Thyroid gland (tissue), 4 donors: Measurements from ENCODE around the gene TPK1. TPM values are rescaled to one million over a fixed set of nuclear protein-coding genes. Genes with fewer than 3 reads are reported as not detected.

Source experiments
- DNase-seq, 2 donors: peaks; one replicate each; pipeline ENCODE4 v3.0.0-alpha.2; 2019
- H3K27ac ChIP-seq, 3 donors: fragments of 200-600 bp; sonication (generic); 1 replicate in 2 of 3; 2 replicates in 1 of 3; pipeline ENCODE4 v1.5.1; 2016 to 2019; ENCODE audit warnings: mild to moderate bottlenecking in 1 of 3, moderate library complexity in 1 of 3
- H3K27me3 ChIP-seq: fragments of 200-600 bp; sonication (generic); one replicate; pipeline ENCODE4 v1.5.1; 2019
- H3K36me3 ChIP-seq, 2 donors: fragments of 200-600 bp; sonication (generic); one replicate each; pipeline ENCODE4 v1.5.1; 2016 to 2019
- H3K4me1 ChIP-seq, 2 donors: fragments of 200-600 bp; sonication (generic); one replicate each; pipeline ENCODE4 v1.5.1; 2017 to 2019
- H3K4me3 ChIP-seq, 3 donors: fragments of 200-600 bp; sonication (generic); replicated peaks in 1 of 3; 1 replicate in 2 of 3; 2 replicates in 1 of 3; pipeline ENCODE4 v1.5.1; 2016; ENCODE audit warnings: mild to moderate bottlenecking in 1 of 3
- H3K9me3 ChIP-seq: fragments of 200-600 bp; sonication (generic); one replicate; pipeline ENCODE4 v1.5.1; 2017
- POLR2A ChIP-seq, 2 donors: fragments of 450-650 bp; IDR thresholded peaks; one replicate each; pipeline ENCODE4 v1.6.1; 2017; ENCODE audit warnings: antibody characterized with exemption in 2 of 2, mild to moderate bottlenecking in 2 of 2, moderate library complexity in 1 of 2
- WGBS, 2 donors: methylation state at CpG; one replicate each; pipeline ENCODE4 v1.1.5; 2017; 5-methylcytosine and 5-hydroxymethylcytosine counted together
- intact Hi-C: fragments of 100-400 bp; cut with DNase I; formaldehyde crosslinking; loops from one replicate; pipeline ENCODE4 v1.15.1; 2023
- total RNA-seq, 4 donors: library from RNA; depleted of rRNA; stranded (reverse); fragments of >200 nt; gene quantifications; one replicate each; pipeline ENCODE4 v1.2.3, GENCODE V29; 2016
- TF ChIP-seq, protein P1 (sequence below), 6 experiments: fragments of 200-600 bp in 3 of 6; fragments of 450-650 bp in 3 of 6; sonication (generic) in 3 of 6; IDR thresholded peaks; one replicate each; pipeline ENCODE4 v1.5.1; 2016 to 2019; ENCODE audit warnings: antibody characterized with exemption in 6 of 6, mild to moderate bottlenecking in 2 of 6, inconsistent platforms in 1 of 6, moderate library complexity in 1 of 6

TPK1 gene
- total RNA-seq, 4 donors from 2014 or later = 2.6 to 10.4 (median 6.2) TPM

DNA sequence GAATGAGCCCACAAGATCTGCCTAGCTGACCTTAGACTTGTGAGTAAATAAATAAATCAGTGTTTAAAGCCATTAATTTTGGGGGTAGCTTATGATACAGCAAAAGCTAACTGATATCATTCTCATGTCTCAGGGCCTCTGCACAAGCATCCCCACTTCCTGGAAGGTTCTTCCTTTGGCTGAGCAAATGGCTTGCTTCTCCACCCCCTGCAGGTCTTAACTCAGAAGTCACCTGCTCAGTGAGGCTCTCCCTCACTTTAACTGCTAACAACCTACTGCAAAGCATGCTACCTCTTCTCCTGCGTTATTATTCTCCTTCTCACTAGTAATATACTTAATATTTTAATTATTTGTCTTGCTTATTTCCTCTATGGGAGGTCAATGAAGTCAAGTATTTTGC is 167.3 kb downstream of the TPK1 start:
- intact Hi-C loops = no loop called here
- TF ChIP-seq POLR2A (IDR thresholded peaks at IDR 0.05) = no peak
- TF ChIP-seq, protein P1, sequence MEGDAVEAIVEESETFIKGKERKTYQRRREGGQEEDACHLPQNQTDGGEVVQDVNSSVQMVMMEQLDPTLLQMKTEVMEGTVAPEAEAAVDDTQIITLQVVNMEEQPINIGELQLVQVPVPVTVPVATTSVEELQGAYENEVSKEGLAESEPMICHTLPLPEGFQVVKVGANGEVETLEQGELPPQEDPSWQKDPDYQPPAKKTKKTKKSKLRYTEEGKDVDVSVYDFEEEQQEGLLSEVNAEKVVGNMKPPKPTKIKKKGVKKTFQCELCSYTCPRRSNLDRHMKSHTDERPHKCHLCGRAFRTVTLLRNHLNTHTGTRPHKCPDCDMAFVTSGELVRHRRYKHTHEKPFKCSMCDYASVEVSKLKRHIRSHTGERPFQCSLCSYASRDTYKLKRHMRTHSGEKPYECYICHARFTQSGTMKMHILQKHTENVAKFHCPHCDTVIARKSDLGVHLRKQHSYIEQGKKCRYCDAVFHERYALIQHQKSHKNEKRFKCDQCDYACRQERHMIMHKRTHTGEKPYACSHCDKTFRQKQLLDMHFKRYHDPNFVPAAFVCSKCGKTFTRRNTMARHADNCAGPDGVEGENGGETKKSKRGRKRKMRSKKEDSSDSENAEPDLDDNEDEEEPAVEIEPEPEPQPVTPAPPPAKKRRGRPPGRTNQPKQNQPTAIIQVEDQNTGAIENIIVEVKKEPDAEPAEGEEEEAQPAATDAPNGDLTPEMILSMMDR (IDR thresholded peaks at IDR 0.05) = no peak
- WGBS, 2 donors = 84 to 87% methylated on average over 1 of the region's 1 CpG
- Histone ChIP-seq H3K9me3 (no peaks in the 10 kb centered on the region), H3K4me3 (no peak overlapping the region), H3K27ac (no peak overlapping the region), H3K4me1 (no peaks in the 10 kb centered on the region), H3K36me3 (no peaks in the 10 kb centered on the region), H3K27me3 (no peaks in the 10 kb centered on the region)
- DNase-seq = no peak

DNA sequence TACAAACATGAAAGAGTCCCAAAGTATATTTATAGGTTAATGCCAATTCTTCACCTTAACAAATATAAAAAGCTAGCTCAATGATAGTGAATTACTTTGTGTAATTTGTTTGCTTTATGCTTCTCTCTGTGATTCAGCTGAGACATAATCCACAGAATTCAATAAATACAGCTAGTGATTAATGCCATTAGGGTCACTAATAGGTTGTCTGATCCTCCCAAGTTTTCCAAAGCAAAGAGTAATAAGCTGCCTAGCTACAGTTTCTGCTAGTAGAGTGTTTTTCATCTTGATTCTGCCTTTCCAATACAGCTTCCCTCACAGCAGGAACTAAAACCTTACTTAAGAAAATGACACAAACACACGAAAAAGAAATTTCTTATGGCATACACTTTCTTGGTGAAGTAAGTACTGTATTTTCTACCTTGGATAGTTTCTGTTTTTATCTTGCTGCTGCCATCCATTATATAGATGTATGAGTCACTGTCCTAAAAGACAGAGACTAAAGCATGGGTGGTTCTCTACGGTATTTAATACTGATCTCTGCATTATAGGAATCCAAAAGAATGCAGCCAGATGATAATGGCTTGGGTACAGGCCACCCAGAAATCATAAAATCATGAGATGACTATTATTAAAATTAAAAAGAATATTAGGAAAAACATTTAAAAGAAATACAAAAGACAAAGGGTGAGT is 170.0 kb downstream of the TPK1 start:
- intact Hi-C loops = no loop called here
- Histone ChIP-seq H3K27ac (no peak overlapping the region), H3K9me3 (no peaks in the 10 kb centered on the region), H3K27me3 (no peaks in the 10 kb centered on the region), H3K4me3 (no peak overlapping the region), H3K4me1 (no peaks in the 10 kb centered on the region), H3K36me3 (no peaks in the 10 kb centered on the region)
- TF ChIP-seq, protein P1 (IDR thresholded peaks at IDR 0.05) = no peak
- TF ChIP-seq POLR2A (IDR thresholded peaks at IDR 0.05) = no peak
- DNase-seq = no peak
- 71 to 90% methylated on average over 2 of the region's 2 CpGs for WGBS, 2 donors

DNA sequence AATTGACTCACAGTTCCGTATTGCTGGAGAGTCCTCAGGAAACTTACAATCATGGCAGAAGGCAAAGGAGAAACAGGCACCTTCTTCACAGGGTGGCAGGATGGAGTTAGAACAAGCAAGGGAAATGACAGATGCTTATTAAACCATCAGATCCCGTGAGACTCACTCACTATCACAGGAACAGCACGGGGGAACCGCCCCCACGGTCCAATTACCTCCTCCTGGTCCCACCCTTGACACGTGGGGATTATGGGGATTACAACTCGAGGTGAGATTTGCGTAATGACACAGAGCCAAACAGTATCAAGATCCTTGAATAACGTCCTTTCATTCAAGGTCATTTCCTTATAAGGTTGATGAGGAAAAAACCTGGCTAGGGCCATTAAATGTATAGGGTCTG is 176.6 kb downstream of the TPK1 start:
- 85 to 91% methylated on average over 9 of the region's 9 CpGs for WGBS, 2 donors
- TF ChIP-seq POLR2A (IDR thresholded peaks at IDR 0.05) = no peak
- TF ChIP-seq, protein P1 (IDR thresholded peaks at IDR 0.05) = no peak
- H3K4me1 ChIP-seq = no peaks in the 10 kb centered on the region
- no peak for DNase-seq
- H3K36me3 ChIP-seq = no peaks in the 10 kb centered on the region
- no peak overlapping the region for H3K4me3 ChIP-seq
- no peaks in the 10 kb centered on the region for H3K27me3 ChIP-seq
- H3K27ac ChIP-seq = no peak overlapping the region
- no peaks in the 10 kb centered on the region for H3K9me3 ChIP-seq
- intact Hi-C loops = no loop called here

DNA sequence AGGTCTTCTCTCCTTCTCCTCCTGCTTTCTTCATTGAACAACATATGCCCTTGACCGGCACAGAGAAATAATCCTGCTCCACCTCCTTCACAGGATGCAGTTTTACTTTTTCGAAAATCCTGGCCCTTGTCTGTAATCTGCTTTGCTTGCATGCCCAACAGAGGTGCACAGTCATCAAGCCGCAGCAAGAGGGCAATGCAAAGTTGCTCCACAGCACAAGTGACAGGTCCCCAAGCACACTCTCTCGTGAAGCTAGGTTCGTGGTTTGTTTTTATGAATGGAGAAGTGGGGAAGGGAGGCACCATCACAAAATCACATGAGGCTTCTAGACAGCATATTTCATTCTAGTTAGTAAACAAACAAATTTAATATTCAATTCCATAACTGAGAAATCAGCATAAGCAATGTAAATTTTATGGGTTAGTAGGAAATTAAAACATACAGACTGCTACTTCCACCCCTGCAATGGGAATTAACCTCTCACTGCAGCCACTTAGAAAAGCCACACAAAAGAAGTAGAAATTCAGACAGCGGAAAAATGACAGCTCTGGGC is 178.8 kb downstream of the TPK1 start:
- Histone ChIP-seq H3K9me3 (no peaks in the 10 kb centered on the region), H3K27ac (no peak overlapping the region), H3K4me1 (no peaks in the 10 kb centered on the region), H3K36me3 (no peaks in the 10 kb centered on the region), H3K27me3 (no peaks in the 10 kb centered on the region), H3K4me3 (no peak overlapping the region)
- no peak for TF ChIP-seq POLR2A (IDR thresholded peaks at IDR 0.05)
- TF ChIP-seq, protein P1 (IDR thresholded peaks at IDR 0.05) = no peak
- no peak for DNase-seq
- 56 to 59% methylated on average over 6 of the region's 6 CpGs for whole genome bisulfite sequencing, 2 donors
- intact Hi-C loops = no loop called here

DNA sequence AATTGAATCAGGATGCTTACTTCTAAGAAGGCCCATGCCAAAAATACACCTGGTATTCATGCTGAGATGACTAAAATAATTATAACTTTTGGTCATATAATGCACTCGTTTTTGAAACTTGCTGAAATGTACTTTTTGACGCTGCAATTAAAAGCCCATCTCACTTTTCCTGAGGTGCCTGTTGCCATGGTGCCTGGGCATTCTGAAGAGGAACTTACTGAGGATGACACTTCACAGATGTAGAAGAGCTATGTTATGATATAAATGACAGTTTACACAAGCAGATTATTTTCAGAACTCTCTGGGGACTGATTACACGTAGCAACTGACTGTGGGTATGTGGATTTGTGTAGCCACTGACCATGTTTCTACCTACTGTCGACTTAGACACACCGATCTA is 182.4 kb downstream of the TPK1 start:
- no peaks in the 10 kb centered on the region for H3K27me3 ChIP-seq
- H3K4me3 ChIP-seq = no peak overlapping the region
- H3K36me3 ChIP-seq = no peaks in the 10 kb centered on the region
- intact Hi-C loops = no loop called here
- H3K4me1 ChIP-seq = no peaks in the 10 kb centered on the region
- no peak for DNase-seq
- WGBS, 2 donors = 70 to 81% methylated on average over 5 of the region's 5 CpGs
- H3K27ac ChIP-seq = no peak overlapping the region
- TF ChIP-seq, protein P1 (IDR thresholded peaks at IDR 0.05) = no peak
- H3K9me3 ChIP-seq = no peaks in the 10 kb centered on the region
